Stomach (tissue), 9 donors: ENCODE results near the gene DCP1B. TPM values are rescaled to one million over a fixed set of nuclear protein-coding genes. Genes with fewer than 3 reads are reported as not detected.

Source experiments
- DNase-seq, 2 donors: peaks; one replicate each; pipeline versions ENCODE4 v3.0.0 to v3.0.0-alpha.2; 2013 to 2019
- H3K27ac ChIP-seq, 5 donors: fragments of 200-600 bp in 4 of 5; sonication (generic) in 4 of 5; one replicate each; pipeline ENCODE4 v1.5.1; 2013 to 2019; ENCODE audit warnings: mild to moderate bottlenecking in 1 of 5, moderate library complexity in 1 of 5
- H3K27me3 ChIP-seq, 3 donors: fragments of 200-600 bp; sonication (generic); one replicate each; pipeline ENCODE4 v1.5.1; 2017 to 2019; ENCODE audit warnings: mixed run types in 1 of 3
- H3K36me3 ChIP-seq, 4 donors: fragments of 200-600 bp; sonication (generic); 1 replicate in 3 of 4; 2 replicates in 1 of 4; pipeline ENCODE4 v1.5.1; 2016 to 2019
- H3K4me1 ChIP-seq, 4 donors: fragments of 200-600 bp; sonication (generic); one replicate each; pipeline ENCODE4 v1.5.1; 2016 to 2019
- H3K4me3 ChIP-seq, 4 donors: fragments of 200-600 bp; sonication (generic) in 3 of 4; one replicate each; pipeline ENCODE4 v1.5.1; 2016 to 2019; ENCODE audit warnings: mild to moderate bottlenecking in 1 of 4
- H3K9me3 ChIP-seq, 4 donors: fragments of 200-600 bp; sonication (generic); one replicate each; pipeline ENCODE4 v1.5.1; 2016 to 2019
- CTCF ChIP-seq, 7 experiments: fragments of 450-650 bp in 4 of 7; fragments of 200-600 bp in 3 of 7; sonication (generic) in 3 of 7; IDR thresholded peaks; one replicate each; pipeline ENCODE4 v1.5.1; 2016 to 2019; ENCODE audit warnings: antibody characterized with exemption in 7 of 7, control low read depth in 2 of 7, mild to moderate bottlenecking in 1 of 7
- EP300 ChIP-seq: sonication (generic); formaldehyde crosslinking; IDR thresholded peaks from one replicate; pipeline ENCODE4 v1.6.1; 2017; ENCODE audit warnings: antibody characterized with exemption
- POLR2A ChIP-seq, 4 donors: fragments of 450-650 bp; IDR thresholded peaks; one replicate each; pipeline ENCODE4 v1.6.1; 2016; ENCODE audit warnings: antibody characterized with exemption in 4 of 4, control low read depth in 2 of 4, mild to moderate bottlenecking in 1 of 4, moderate library complexity in 1 of 4
- POLR2AphosphoS5 ChIP-seq, 3 donors: sonication (generic); formaldehyde crosslinking; IDR thresholded peaks; one replicate each; pipeline ENCODE4 v1.6.1; 2016; ENCODE audit warnings: antibody characterized with exemption in 3 of 3
- WGBS, 5 donors: extraction: QIAGEN DNeasy Blood & Tissue Kit in 3 of 5; methylation state at CpG; one replicate each; pipeline versions ENCODE4 v1.1.5 to v1.1.7; 2013 to 2018; 5-methylcytosine and 5-hydroxymethylcytosine counted together
- intact Hi-C: fragments of 100-400 bp; cut with DNase I; formaldehyde crosslinking; loops from one replicate; pipeline ENCODE4 v1.15.1; 2023; ENCODE audit warnings: low total_unique reads
- polyA plus RNA-seq, 3 donors: library from polyadenylated mRNA; stranded (reverse); fragments of 200-250 nt; gene quantifications; one replicate each; pipeline ENCODE4 v1.2.3, GENCODE V29; 2013
- total RNA-seq, 5 donors: library from RNA; depleted of rRNA; stranded (reverse); fragments of >200 nt; gene quantifications; one replicate each; pipeline versions ENCODE4 v1.1.0 to v1.2.3, GENCODE V29; 2014 to 2016
- donor health status: healthy with polysubstance abuse.
- donor health status: Bipolar disorder and iron deficiency.
- donor health status: healthy.

Gene DCP1B
- total and polyA plus RNA-seq, 8 donors: 5.8 to 43.2 (median 16.0) TPM; not detected in 1

- Histone ChIP-seq H3K4me3 (no peak overlapping the region), H3K27ac (peak overlapping the region in 4 of 5 donors; percentile 62 to 79 (median 70)), H3K27me3 (no peaks in the 10 kb centered on the region), H3K4me1 (peaks cover 0 to 34% (median 16%) of the 10 kb centered on the region in 4 donors), H3K9me3 (no peaks in the 10 kb centered on the region), H3K36me3 (peaks cover 3 to 64% (median 50%) of the 10 kb centered on the region in 4 donors)
- DNase-seq: peak in 1 of 2 donors; percentile 61
- peak in 2 of 3 donors; percentile 45 to 70 for TF ChIP-seq POLR2AphosphoS5 (IDR thresholded peaks at IDR 0.05)
- no peak for TF ChIP-seq POLR2A (IDR thresholded peaks at IDR 0.05)
- no peak for TF ChIP-seq CTCF (IDR thresholded peaks at IDR 0.05)
- TF ChIP-seq EP300: no peak
- intact Hi-C loops: no loop called here
- 44 to 67% (median 60%) methylated on average over 2 of the region's 2 CpGs for WGBS, 5 donors
These were observed 10.3 kb downstream of the DCP1B start for GRCh38 chr12:1993871-1994371.

GRCh38 chr12:1993341-1993740, 10.9 kb downstream of the DCP1B start:
- peak in 1 of 2 donors; percentile 17 for DNase-seq
- intact Hi-C loops: no loop called here
- H3K36me3 ChIP-seq: peaks cover 3 to 66% (median 52%) of the 10 kb centered on the region in 4 donors
- peaks cover 0 to 28% (median 15%) of the 10 kb centered on the region in 4 donors for H3K4me1 ChIP-seq
- WGBS, 5 donors: 25 to 53% (median 34%) methylated on average over 2 of the region's 2 CpGs
- H3K9me3 ChIP-seq: no peaks in the 10 kb centered on the region
- H3K4me3 ChIP-seq: no peak overlapping the region
- no peaks in the 10 kb centered on the region for H3K27me3 ChIP-seq
- TF ChIP-seq CTCF (IDR thresholded peaks at IDR 0.05) (no peak), POLR2AphosphoS5 (IDR thresholded peaks at IDR 0.05) (peak in 1 of 3 donors; percentile 63), EP300 (no peak), POLR2A (IDR thresholded peaks at IDR 0.05) (no peak)
- H3K27ac ChIP-seq: peak overlapping the region in 4 of 5 donors; percentile 62 to 79 (median 70)

- 90 to 96% (median 92%) methylated on average over 3 of the region's 3 CpGs for WGBS, 5 donors
- intact Hi-C loops: no loop called here
- DNase-seq: no peak
These were observed 11.5 kb downstream of the DCP1B start for GRCh38 chr12:1992732-1993131.

GRCh38 chr12:1989111-1989510, 15.1 kb downstream of the DCP1B start:
- no peak for DNase-seq
- WGBS, 5 donors: 95 to 99% (median 97%) methylated on average over 4 of the region's 4 CpGs
- intact Hi-C loops: no loop called here
- H3K4me3 ChIP-seq: no peak overlapping the region
- H3K4me1 ChIP-seq: peaks cover 0 to 18% (median 8%) of the 10 kb centered on the region in 4 donors
- no peaks in the 10 kb centered on the region for H3K27me3 ChIP-seq
- H3K27ac ChIP-seq: no peak overlapping the region
- H3K36me3 ChIP-seq: peaks cover 0 to 83% (median 60%) of the 10 kb centered on the region in 4 donors
- TF ChIP-seq EP300 (no peak), CTCF (IDR thresholded peaks at IDR 0.05) (no peak), POLR2A (IDR thresholded peaks at IDR 0.05) (no peak), POLR2AphosphoS5 (IDR thresholded peaks at IDR 0.05) (no peak)
- peaks cover 0 to 15% (median 7%) of the 10 kb centered on the region in 4 donors for H3K9me3 ChIP-seq

More at GRCh38 chr12:1992732-1993131, 11.5 kb downstream of the DCP1B start:
- H3K27me3 ChIP-seq: no peaks in the 10 kb centered on the region
- peak overlapping the region in 4 of 5 donors; percentile 62 to 79 (median 70) for H3K27ac ChIP-seq
- no peak overlapping the region for H3K4me3 ChIP-seq
- no peaks in the 10 kb centered on the region for H3K9me3 ChIP-seq
- peaks cover 3 to 72% (median 53%) of the 10 kb centered on the region in 4 donors for H3K36me3 ChIP-seq
- H3K4me1 ChIP-seq: peaks cover 0 to 26% (median 14%) of the 10 kb centered on the region in 4 donors
- TF ChIP-seq EP300 (no peak), POLR2AphosphoS5 (IDR thresholded peaks at IDR 0.05) (no peak), POLR2A (IDR thresholded peaks at IDR 0.05) (no peak)

GRCh38 chr12:1984759-1985158, 19.5 kb downstream of the DCP1B start:
- TF ChIP-seq EP300 (no peak), CTCF (IDR thresholded peaks at IDR 0.05) (no peak), POLR2A (IDR thresholded peaks at IDR 0.05) (no peak), POLR2AphosphoS5 (IDR thresholded peaks at IDR 0.05) (no peak)
- Histone ChIP-seq H3K36me3 (peaks cover 0 to 52% (median 31%) of the 10 kb centered on the region in 4 donors), H3K4me3 (no peak overlapping the region), H3K4me1 (no peaks in the 10 kb centered on the region), H3K27me3 (no peaks in the 10 kb centered on the region), H3K9me3 (peaks cover 0 to 15% (median 7%) of the 10 kb centered on the region in 4 donors), H3K27ac (no peak overlapping the region)
- no peak for DNase-seq
- intact Hi-C loops: no loop called here
